ENCODE data around the gene LIPT1. TPM values are rescaled to one million over a fixed set of nuclear protein-coding genes. Genes with fewer than 3 reads are reported as not detected.

Gene LIPT1
- 1 to 10 TPM; 8.9 to 9.4 TPM for total RNA-seq

DNA sequence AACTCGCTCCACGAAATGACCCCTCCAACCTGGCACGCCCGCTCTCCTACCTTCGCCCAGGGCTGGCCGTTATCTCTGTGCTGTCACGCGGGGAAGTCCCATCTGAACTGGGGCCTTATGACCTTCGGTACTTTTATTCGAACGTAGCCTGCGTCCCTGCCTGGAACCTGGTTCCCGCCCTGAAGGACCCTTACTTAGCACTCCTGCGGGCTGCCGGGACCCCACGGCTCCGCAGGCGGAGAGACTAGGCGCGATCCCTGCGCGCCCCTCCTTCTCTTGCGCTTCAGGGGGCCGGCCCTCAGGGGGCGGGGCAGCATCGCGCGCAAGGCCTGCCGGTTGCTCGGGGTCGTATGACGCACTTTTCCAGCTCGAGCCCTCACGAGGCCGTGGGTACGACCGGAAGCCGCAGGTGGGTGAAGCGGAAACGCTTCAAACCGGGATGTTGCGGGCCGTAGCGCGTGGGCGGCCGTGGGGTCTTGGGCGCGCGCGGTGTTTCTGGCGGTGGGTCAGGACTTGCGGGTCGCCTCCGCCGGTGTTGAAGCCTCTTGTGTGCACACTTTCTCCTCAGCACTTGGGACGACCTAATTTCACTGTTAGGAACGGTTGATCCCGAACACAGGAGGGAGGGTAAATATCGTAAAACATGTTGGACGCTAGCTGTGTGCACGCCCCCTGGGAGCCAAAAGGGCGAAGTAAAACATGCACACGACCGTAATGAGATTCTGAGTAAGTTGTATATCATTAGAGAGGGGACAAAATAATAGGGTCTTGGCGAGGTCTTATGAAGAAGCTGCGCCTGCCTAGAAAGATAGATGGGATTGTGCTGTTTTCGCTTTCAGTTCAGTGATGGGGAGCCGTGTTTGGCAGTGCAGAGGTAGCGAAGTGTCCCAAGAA is at the start of gene LIPT1, which contains the start of gene TSGA10:
LIPT1 (plus strand) TSS at position 325 of the 894 bp plus-strand sequence. CDS start 6,991 bp downstream, outside the sequence.
TSGA10 (minus strand) TSS at position 300 of the 894 bp plus-strand sequence. CDS start 45,503 bp downstream, outside the sequence.

DNA sequence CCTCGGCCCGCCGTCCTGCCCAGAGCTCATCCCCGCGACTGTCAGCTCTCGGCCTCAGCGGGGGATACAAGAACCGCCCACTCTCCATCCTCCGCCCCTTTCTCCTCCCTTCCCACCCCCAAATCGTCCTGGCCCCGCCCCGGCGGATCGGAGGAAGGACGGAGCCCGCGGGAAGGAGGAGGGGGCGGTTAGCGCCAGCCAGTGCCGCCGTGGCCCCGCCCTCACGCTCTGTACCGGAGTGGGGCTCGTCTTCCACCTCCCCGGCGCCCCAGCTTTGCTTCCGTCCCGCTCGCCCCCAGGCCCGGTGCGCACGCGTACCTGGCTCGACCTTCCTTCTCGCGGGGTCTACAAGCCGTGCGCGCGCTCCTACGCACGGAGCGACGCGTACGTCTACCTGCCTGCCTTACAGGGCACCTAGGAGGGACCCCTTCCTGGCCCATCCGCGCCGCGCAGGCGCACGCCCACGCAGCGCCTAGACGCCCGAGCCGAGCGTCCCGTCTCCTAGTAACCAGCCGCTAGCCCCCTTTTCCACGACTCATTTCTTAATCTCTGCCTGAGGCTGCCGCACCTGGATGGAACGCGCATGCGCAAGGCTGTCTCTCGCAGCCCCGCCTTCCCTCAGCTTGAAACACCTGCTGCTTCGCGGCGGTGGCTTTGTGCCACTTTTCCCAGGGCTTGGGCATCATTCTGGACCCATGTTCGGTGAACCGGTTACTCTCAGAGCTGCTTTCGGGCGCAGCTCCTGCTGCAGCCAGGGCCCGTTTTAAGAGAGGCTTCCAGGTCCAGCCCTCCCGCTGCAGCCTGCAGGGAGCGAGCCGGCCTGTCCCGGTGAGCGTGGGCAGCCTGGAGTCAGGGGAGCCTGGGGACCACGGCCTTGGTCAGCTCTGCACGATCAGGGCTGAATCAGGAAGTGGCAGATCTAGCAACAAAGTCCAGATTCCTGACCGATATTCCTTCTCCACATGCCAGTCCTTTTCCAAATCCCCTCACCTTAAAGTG is 13.4 kb upstream of the LIPT1 start, which contains the start of gene C2orf15:
C2orf15 (plus strand) TSS at position 598 of the 999 bp plus-strand sequence. CDS start 8,852 bp downstream, outside the sequence.

DNA sequence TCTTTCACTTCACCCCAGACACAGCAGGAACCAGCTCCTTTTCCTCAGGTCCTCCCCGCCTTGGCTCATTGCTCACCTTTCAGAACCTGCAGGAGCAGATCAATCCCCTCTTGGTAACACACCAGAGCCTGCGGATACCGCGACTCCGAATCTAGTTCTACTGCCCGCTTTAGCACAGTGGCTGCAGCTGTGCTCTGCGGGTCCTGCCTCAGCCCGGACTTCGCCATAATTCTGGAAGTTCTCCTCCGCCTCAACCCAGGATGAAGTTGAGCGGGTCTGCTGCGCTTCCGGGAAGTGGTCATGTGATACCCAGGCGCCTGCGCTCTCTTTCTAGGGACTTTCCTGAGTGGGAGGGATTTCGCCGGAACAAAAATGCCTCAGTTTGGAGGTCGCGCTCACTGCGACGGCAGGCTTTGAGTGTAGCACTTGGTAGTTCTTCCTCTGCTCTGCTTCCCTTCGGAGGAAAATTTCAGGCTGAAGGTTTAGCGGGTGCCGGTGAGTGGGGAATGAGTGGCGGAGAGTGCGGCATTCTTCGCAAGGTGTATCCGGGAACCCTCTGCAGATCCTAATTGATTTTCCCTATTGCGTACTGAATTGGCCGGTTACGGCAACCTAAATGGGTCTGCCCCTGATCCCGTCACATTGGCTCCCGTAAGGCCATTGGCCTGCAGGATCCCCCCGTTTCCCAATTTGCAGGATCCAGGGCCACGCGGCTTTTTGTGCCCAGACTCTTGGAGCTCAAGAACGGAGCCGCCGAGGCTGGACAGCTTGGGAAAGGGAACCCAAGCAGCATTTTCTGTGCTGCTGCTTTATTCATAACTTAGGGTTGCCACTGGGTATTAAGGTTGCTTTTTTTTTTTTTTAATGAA is 26.2 kb downstream of the LIPT1 start, which contains the start of the genes MITD1 and MRPL30:
MITD1 (minus strand) TSS at position 304 of the 869 bp plus-strand sequence; CDS start at position 227, 77 bp downstream.
MRPL30 (plus strand) TSS at position 430 of the 869 bp plus-strand sequence. CDS start 5,020 bp downstream, outside the sequence.

Other genes starting within 250 kb of the LIPT1 start
- gene CRACDL, start 218.7 kb upstream of the LIPT1 start, total RNA-seq = under 1 TPM; 0.20 to 0.22 TPM
- 1 to 10 TPM in 1 of 2 experiments, under 1 TPM in 1; 0.79 to 1.6 TPM for gene C2orf15, start 13.3 kb upstream of the LIPT1 start, total RNA-seq
- gene TSGA10, start within 50 bp of the LIPT1 start, total RNA-seq = 1 to 10 TPM; 7.4 to 9.2 TPM
- 10 to 100 TPM; 58.5 to 61.5 TPM for gene MITD1, start 26.1 kb downstream of the LIPT1 start, total RNA-seq
- gene MRPL30, start 26.2 kb downstream of the LIPT1 start, total RNA-seq = 10 to 100 TPM; 22.9 to 25.5 TPM
- gene LYG2, start 100.7 kb downstream of the LIPT1 start, total RNA-seq = not detected
- gene LYG1, start 146.2 kb downstream of the LIPT1 start, total RNA-seq = 1 to 10 TPM; 1.2 TPM
- gene TXNDC9, start 181.4 kb downstream of the LIPT1 start, total RNA-seq = 10 to 100 TPM; 28.8 to 29.5 TPM
- gene EIF5B, start 182.4 kb downstream of the LIPT1 start, total RNA-seq = 10 to 100 TPM; 35.6 to 35.9 TPM

All from activated naive CD4-positive, alpha-beta T cell treated with anti-CD3 and anti-CD28 coated beads, Interleukin-2, amount 10 ng/mL, durations not matched to agents 5 hours and 36 hours (primary cell).